Activated CD4-positive, alpha-beta T cell treated with anti-CD3 and anti-CD28 coated beads, Interleukin-2, Interleukin-4, amounts not matched to agents 100 ng/mL and 50 ng/mL, durations not matched to agents 16 hours and 8 hours (primary cell): Measurements from ENCODE around the gene BSPRY.
"Not testable (repeated sequence)": the region's sequence is repeated elsewhere in the genome, so short reads cannot be mapped to it uniquely, and the experiment has no call there.

Experiments used
- DNase-seq: peaks from one replicate; pipeline ENCODE4 v3.0.0-alpha.2; 2020; ENCODE audit warnings: low spot score

BSPRY gene

GRCh38 chr9:113395000-113395861, 45.9 kb downstream of the BSPRY start:
- DNase-seq: no peak

GRCh38 chr9:113397203-113397631, 47.9 kb downstream of the BSPRY start:
- no peak for DNase-seq

GRCh38 chr9:113398796-113399195, 49.5 kb downstream of the BSPRY start:
- DNase-seq: no peak

- no peak for DNase-seq
Measured at GRCh38 chr9:113399646-113400200, 50.4 kb downstream of the BSPRY start.

GRCh38 chr9:113401027-113401792, 51.9 kb downstream of the BSPRY start, which contains the start of gene ALAD:
ALAD (minus strand) TSS chr9:113401284; CDS start chr9:113393559, 7,725 bp downstream.
- peak; percentile 99 for DNase-seq

- DNase-seq: no peak
Measured at GRCh38 chr9:113403646-113404045, 54.3 kb downstream of the BSPRY start.

- DNase-seq: not testable (repeated sequence)
Measured at GRCh38 chr9:113406353-113406752, 57.0 kb downstream of the BSPRY start.

GRCh38 chr9:113406873-113407511, 57.7 kb downstream of the BSPRY start:
- peak; percentile 64 for DNase-seq

GRCh38 chr9:113409481-113409880, 60.1 kb downstream of the BSPRY start:
- no peak for DNase-seq

- no peak for DNase-seq
Measured at GRCh38 chr9:113409883-113410206, 60.5 kb downstream of the BSPRY start.

GRCh38 chr9:113410207-113410864, 61.0 kb downstream of the BSPRY start, which contains the start of the genes C9orf43 and POLE3:
C9orf43 (plus strand) TSS chr9:113410747; CDS start chr9:113413494, 2,747 bp downstream.
POLE3 (minus strand) TSS chr9:113410675; CDS start chr9:113410293, 382 bp downstream.
- peak; percentile 96 for DNase-seq

- DNase-seq: no peak
Measured at GRCh38 chr9:113416149-113416721, 66.9 kb downstream of the BSPRY start.

GRCh38 chr9:113417370-113417769, 68.0 kb downstream of the BSPRY start:
- no peak for DNase-seq
